ENCODE measurements around the gene SOS2.

SOS2 gene

GRCh38 chr14:50107850-50108249 lies 123.5 kb downstream of the SOS2 start:
- H3K27ac ChIP-seq = no peak overlapping the region
- TF ChIP-seq CTCF (IDR thresholded peaks at IDR 0.05) = no peak
- TF ChIP-seq ZFX (IDR thresholded peaks at IDR 0.05; ENCODE audit: borderline replicate concordance) = no peak

GRCh38 chr14:50106178-50106577 lies 125.2 kb downstream of the SOS2 start:
- H3K27ac ChIP-seq = no peak overlapping the region
- TF ChIP-seq CTCF (IDR thresholded peaks at IDR 0.05) (no peak), ZFX (IDR thresholded peaks at IDR 0.05; ENCODE audit: borderline replicate concordance) (no peak)

GRCh38 chr14:50103558-50103957 lies 127.8 kb downstream of the SOS2 start:
- TF ChIP-seq CTCF (IDR thresholded peaks at IDR 0.05) (no peak), ZFX (IDR thresholded peaks at IDR 0.05; ENCODE audit: borderline replicate concordance) (no peak)
- H3K27ac ChIP-seq = no peak overlapping the region

- peak overlapping the region; percentile 18 for H3K27ac ChIP-seq
- no peak for TF ChIP-seq CTCF (IDR thresholded peaks at IDR 0.05)
- no peak for TF ChIP-seq ZFX (IDR thresholded peaks at IDR 0.05; ENCODE audit: borderline replicate concordance)
Measured at GRCh38 chr14:50101417-50101816, 130.0 kb downstream of the SOS2 start.

- H3K27ac ChIP-seq = peak overlapping the region; percentile 18
- TF ChIP-seq CTCF (IDR thresholded peaks at IDR 0.05) (no peak), ZFX (IDR thresholded peaks at IDR 0.05; ENCODE audit: borderline replicate concordance) (no peak)
Measured at GRCh38 chr14:50100805-50101204, 130.6 kb downstream of the SOS2 start.

- TF ChIP-seq CTCF (IDR thresholded peaks at IDR 0.05) (no peak), ZFX (IDR thresholded peaks at IDR 0.05; ENCODE audit: borderline replicate concordance) (no peak)
- no peak overlapping the region for H3K27ac ChIP-seq
Measured at GRCh38 chr14:50099335-50099734, 132.0 kb downstream of the SOS2 start.

GRCh38 chr14:50095895-50096294 lies 135.5 kb downstream of the SOS2 start:
- TF ChIP-seq ZFX (IDR thresholded peaks at IDR 0.05; ENCODE audit: borderline replicate concordance) (no peak), CTCF (IDR thresholded peaks at IDR 0.05) (no peak)
- H3K27ac ChIP-seq = no peak overlapping the region
